OCI-LY7 (cell line): ENCODE results near the gene ECD. TPM values are rescaled to one million over a fixed set of nuclear protein-coding genes. Genes with fewer than 3 reads are reported as not detected.

ENCODE experiments used
- BruUV-seq: library from RNA; stranded (reverse); fragments of 400-500 nt; replicated peaks from 2 replicates; lab custom pipeline; 2021; lab: Mats Ljungman, UMichigan
- CTCF ChIA-PET: fragments of 300-600 bp; sonication (Branson Sonifier 250); formaldehyde crosslinking; loops from one replicate; lab custom pipeline; 2022; ENCODE audit warnings: antibody characterized with exemption; ENCODE audit not compliant: unreplicated experiment; lab: Charles Lee
- POLR2A ChIA-PET: fragments of 300-600 bp; sonication (Branson Sonifier 250); formaldehyde crosslinking; loops from one replicate; lab custom pipeline; 2022; ENCODE audit warnings: antibody characterized with exemption; lab: Charles Lee
- DNase-seq: peaks from one replicate; pipeline ENCODE4 v3.0.0-alpha.2; 2015; ENCODE audit warnings: low spot score
- H2AFZ ChIP-seq: fragments of 200-600 bp; sonication (generic), shearing (Covaris generic); 2 replicates; pipeline ENCODE4 v1.6.1; 2014; ENCODE audit warnings: mild to moderate bottlenecking, antibody characterized with exemption, low read length, moderate library complexity
- H3K27ac ChIP-seq: fragments of 200-600 bp; sonication (generic); 2 replicates; pipeline ENCODE4 v1.5.1; 2014; ENCODE audit warnings: mixed run types, low read depth, mild to moderate bottlenecking, moderate library complexity, low read length, inconsistent platforms; ENCODE audit not compliant: poor library complexity, severe bottlenecking
- H3K36me3 ChIP-seq: fragments of 200-600 bp; sonication (generic); 2 replicates; pipeline ENCODE4 v1.6.1; 2014; ENCODE audit warnings: mild to moderate bottlenecking, antibody characterized with exemption, low read length, moderate library complexity, mixed read lengths; ENCODE audit not compliant: insufficient read depth
- H3K4me1 ChIP-seq: fragments of 200-600 bp; sonication (generic); 2 replicates; pipeline ENCODE4 v1.5.1; 2014; ENCODE audit warnings: mild to moderate bottlenecking, low read length; ENCODE audit not compliant: insufficient read depth, poor library complexity, severe bottlenecking
- H3K4me2 ChIP-seq: fragments of 200-600 bp; sonication (generic); 2 replicates; pipeline ENCODE4 v1.6.1; 2014; ENCODE audit warnings: mild to moderate bottlenecking, low read length
- H3K4me3 ChIP-seq: fragments of 200-600 bp; sonication (generic); 2 replicates; pipeline ENCODE4 v1.5.1; 2014; ENCODE audit warnings: mild to moderate bottlenecking, low read depth, low read length; ENCODE audit not compliant: poor library complexity, severe bottlenecking
- H3K79me2 ChIP-seq: fragments of 200-600 bp; sonication (generic); 2 replicates; pipeline ENCODE4 v1.6.1; 2016; ENCODE audit warnings: low read depth, mild to moderate bottlenecking, low read length, moderate library complexity, mixed read lengths; ENCODE audit not compliant: insufficient read depth
- H3K9me2 ChIP-seq: fragments of 200-600 bp; sonication (generic); 2 replicates; pipeline ENCODE4 v1.6.1; 2016; ENCODE audit warnings: mild to moderate bottlenecking, low read length, mixed read lengths; ENCODE audit not compliant: insufficient read depth
- H3K9me3 ChIP-seq: fragments of 200-600 bp; sonication (generic); 2 replicates; pipeline ENCODE4 v1.6.1; 2014; ENCODE audit warnings: mild to moderate bottlenecking, mixed run types, low read length, mixed read lengths
- H4K20me1 ChIP-seq: fragments of 200-600 bp; sonication (generic); 2 replicates; pipeline ENCODE4 v1.6.1; 2014; ENCODE audit warnings: mild to moderate bottlenecking, antibody characterized with exemption, low read length, moderate library complexity, mixed read lengths; ENCODE audit not compliant: insufficient read depth
- EZH2phosphoT487 ChIP-seq: fragments of 200-600 bp; sonication (generic); IDR thresholded peaks from 2 replicates; pipeline ENCODE4 v1.6.1; 2018; ENCODE audit warnings: low read depth, borderline replicate concordance, mild to moderate bottlenecking, mixed run types, antibody characterized with exemption, low read length, moderate library complexity, mixed read lengths
- intact Hi-C: fragments of 100-400 bp; cut with micrococcal nuclease; formaldehyde crosslinking; loops from one replicate; pipeline ENCODE4 v1.10.0; 2022; ENCODE audit not compliant: unreplicated experiment
- total RNA-seq, 2 experiments: library from RNA; depleted of rRNA in 1 of 2; stranded (reverse); fragments of >200 nt in 1 of 2; shearing (Covaris generic) in 1 of 2; gene quantifications; 2 replicates each; pipeline ENCODE4 v1.2.3, GENCODE V29; 2014 to 2022
- TF ChIP-seq, protein P1 (sequence below): fragments of 200-600 bp; sonication (generic); conservative IDR thresholded peaks from 2 replicates; pipeline ENCODE4 v1.5.1; 2014; ENCODE audit warnings: mild to moderate bottlenecking, antibody characterized with exemption, low read length, moderate library complexity, mixed read lengths

Gene ECD
- total RNA-seq, 2 experiments from 2014 or later, result 24.6 to 26.0 TPM

- no peak for DNase-seq
- H4K20me1 ChIP-seq, result no peaks in the 10 kb centered on the region
- no peak overlapping the region for H3K27ac ChIP-seq
- H2AFZ ChIP-seq, result no peak overlapping the region
- ChIA-PET CTCF (no interaction called here), POLR2A (interaction anchor here (0.8 kb wide), 1 partner anchor 67 kb away, joined by 3 read pairs; no protein-coding TSS in a partner anchor)
- no peaks in the 10 kb centered on the region for H3K4me1 ChIP-seq
- H3K9me2 ChIP-seq, result no peaks in the 10 kb centered on the region
- H3K4me3 ChIP-seq, result no peak overlapping the region
- H3K9me3 ChIP-seq, result no peaks in the 10 kb centered on the region
- H3K36me3 ChIP-seq, result peaks cover 84% of the 10 kb centered on the region
- H3K4me2 ChIP-seq, result no peak overlapping the region
- no peaks in the 10 kb centered on the region for H3K79me2 ChIP-seq
- intact Hi-C loops, result no loop called here
- BruUV-seq, result no TSS peak
- TF ChIP-seq, protein P1, sequence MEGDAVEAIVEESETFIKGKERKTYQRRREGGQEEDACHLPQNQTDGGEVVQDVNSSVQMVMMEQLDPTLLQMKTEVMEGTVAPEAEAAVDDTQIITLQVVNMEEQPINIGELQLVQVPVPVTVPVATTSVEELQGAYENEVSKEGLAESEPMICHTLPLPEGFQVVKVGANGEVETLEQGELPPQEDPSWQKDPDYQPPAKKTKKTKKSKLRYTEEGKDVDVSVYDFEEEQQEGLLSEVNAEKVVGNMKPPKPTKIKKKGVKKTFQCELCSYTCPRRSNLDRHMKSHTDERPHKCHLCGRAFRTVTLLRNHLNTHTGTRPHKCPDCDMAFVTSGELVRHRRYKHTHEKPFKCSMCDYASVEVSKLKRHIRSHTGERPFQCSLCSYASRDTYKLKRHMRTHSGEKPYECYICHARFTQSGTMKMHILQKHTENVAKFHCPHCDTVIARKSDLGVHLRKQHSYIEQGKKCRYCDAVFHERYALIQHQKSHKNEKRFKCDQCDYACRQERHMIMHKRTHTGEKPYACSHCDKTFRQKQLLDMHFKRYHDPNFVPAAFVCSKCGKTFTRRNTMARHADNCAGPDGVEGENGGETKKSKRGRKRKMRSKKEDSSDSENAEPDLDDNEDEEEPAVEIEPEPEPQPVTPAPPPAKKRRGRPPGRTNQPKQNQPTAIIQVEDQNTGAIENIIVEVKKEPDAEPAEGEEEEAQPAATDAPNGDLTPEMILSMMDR, result no peak
- no peak for TF ChIP-seq EZH2phosphoT487
Measured at GRCh38 chr10:73134727-73135126, 33.1 kb downstream of the ECD start.

DNA sequence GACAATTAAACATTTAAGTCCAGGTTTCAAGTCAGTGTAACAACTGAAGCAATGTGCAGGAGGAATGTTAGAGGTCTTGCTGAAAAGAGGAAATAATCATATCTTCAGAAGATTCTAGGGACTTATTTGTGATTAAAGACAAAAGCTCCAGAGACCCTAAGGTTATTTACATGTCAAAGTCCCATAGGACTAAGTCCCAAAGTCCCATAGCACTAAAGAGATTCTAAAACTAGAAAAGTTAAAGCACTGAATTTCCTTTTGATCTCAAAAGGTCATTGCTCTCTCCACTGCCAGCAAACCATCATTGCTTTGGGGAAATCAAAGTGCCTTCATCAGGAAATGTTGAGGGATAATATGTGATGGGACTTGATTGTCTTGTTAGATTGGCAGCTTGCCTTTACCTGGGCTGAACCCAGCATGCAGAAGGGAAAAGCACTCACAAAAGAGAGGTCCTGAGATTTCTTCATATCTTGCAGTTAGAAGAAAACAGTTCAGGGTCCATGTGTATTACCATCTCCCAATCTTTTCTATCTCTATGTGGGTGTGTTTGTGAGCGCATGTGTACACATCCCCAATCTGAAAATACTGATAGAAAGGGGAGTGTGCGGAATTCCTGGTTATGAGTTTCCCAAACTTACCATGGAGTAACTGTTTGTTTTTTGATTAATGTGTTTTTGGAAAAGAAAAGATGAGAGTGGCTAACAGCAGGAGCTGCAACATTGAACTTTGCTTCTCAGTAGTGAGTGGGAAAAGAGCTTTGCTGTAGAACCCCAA, 35.7 kb downstream of the ECD start:
- BruUV-seq, result no TSS peak
- H3K36me3 ChIP-seq, result peaks cover 76% of the 10 kb centered on the region

More for the DNA sequence above, 35.7 kb downstream of the ECD start:
- TF ChIP-seq EZH2phosphoT487, result no peak
- TF ChIP-seq, protein P1, result no peak
- Histone ChIP-seq H3K79me2 (no peaks in the 10 kb centered on the region), H3K9me3 (no peaks in the 10 kb centered on the region), H3K27ac (no peak overlapping the region), H4K20me1 (no peaks in the 10 kb centered on the region), H2AFZ (no peak overlapping the region), H3K9me2 (no peaks in the 10 kb centered on the region), H3K4me1 (no peaks in the 10 kb centered on the region), H3K4me3 (no peak overlapping the region), H3K4me2 (no peak overlapping the region)
- ChIA-PET CTCF (no interaction called here), POLR2A (no interaction called here)
- DNase-seq, result no peak
- intact Hi-C loops, result no loop called here
